HL-60/S4 treated with phorbol 12-myristate 13-acetate at 8.2 ng/mL for 4 days and 3 days (cell line): Measurements from ENCODE around the gene DAP3.
"Not testable (repeated sequence)": the region's sequence is repeated elsewhere in the genome, so short reads cannot be mapped to it uniquely, and the experiment has no call there.

Experiments used
- in situ Hi-C: fragments of 300-500 bp; cut with MboI; formaldehyde crosslinking; loops from 2 replicates; pipeline ENCODE4 v1.15.0; 2022; ENCODE audit warnings: low sequenced_read_pairs

DAP3 gene

DNA sequence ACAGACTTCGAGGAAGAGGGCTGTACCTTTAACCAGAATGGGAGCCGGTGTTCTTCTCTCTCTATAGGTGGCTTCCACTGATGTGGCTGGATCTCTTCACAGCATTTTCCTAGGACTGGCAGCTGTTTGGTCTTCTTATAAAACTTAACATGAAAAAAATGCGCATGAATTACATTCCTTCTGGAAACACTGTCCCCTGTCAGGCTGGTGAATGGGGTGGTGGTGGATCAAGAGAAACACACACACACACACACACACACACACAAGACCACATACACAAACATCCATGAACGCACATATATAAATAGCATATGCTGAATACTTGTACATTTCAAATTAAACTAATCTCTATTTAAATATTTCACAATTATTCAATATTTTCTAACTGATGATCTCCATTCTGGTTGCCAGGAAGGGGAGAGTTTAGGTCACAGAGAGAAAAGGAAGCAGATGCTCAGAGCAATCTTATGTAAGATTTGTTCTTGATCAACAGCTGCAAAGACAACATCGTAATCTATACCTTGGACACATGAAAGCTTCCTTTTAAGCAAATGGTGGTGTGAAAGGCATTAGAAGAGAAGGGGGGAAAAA lies 78.6 kb downstream of the DAP3 start:
- in situ Hi-C loops = not testable (repeated sequence)

- in situ Hi-C loops = no loop called here
These were observed 80.4 kb downstream of the DAP3 start for GRCh38 chr1:155769257-155769656.

DNA sequence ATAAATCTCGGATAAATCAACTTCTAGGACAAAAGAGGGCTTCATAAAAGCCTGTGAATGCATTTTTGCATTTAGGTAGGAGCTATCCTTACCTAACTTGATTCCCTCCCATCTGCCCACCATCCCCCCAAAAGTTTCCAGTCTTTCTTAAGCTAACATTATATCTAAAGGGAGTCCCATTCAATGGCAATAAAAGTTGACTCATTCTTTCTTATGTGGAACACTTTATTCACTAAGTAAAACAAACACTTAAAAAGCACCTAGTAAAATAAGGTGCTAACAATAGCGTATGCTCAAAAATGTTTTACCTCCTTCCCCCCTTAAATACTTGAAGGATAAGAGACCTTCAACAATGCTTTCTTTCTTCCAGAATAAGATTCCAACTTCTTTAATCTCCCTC lies 84.3 kb downstream of the DAP3 start:
- in situ Hi-C loops = no loop called here

- in situ Hi-C loops = no loop called here
These were observed 87.5 kb downstream of the DAP3 start for GRCh38 chr1:155776414-155776813.

- in situ Hi-C loops = no loop called here
These were observed 88.7 kb downstream of the DAP3 start for GRCh38 chr1:155777582-155777981.
